Activated T-cell treated with anti-CD3 and anti-CD28 coated beads for 4 hours (primary cell): Measurements from ENCODE around the gene EXOC2.
"Not testable (repeated sequence)": the region's sequence is repeated elsewhere in the genome, so short reads cannot be mapped to it uniquely, and the experiment has no call there.

Source experiments
- DNase-seq: peaks from one replicate; pipeline ENCODE4 v3.0.0-alpha.2; 2020

EXOC2 gene

DNA sequence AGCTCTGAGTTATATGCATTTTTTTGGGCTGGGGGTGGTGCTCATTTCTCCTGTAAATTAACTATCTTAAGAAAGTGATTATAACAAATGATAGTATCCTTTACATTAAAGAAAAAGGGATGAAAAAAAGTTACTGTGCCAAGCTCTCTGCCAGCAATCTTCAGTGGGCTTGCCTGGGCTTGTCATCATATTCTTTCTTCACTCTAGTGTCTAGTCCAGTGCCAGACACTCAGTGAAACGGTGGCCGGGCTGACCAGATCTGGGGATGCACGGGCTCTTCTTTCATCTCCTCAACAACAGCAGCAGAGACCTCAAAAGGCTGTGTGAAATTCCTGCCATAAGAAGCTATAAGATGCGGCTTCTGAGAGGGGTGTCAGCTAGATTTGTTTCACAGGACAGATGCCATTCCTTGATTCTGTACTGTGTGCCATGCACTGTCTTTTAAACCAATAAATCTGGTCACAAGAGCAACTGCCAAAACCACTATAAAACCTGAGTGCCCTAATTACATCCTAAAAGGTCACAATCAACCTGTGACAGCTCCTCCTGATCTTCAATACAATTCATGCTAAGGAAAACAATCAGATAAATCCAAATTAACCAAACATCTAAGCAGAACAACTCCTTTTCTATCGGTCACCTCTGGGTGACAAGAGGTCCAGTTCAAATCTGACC lies 12.1 kb downstream of the EXOC2 start:
- DNase-seq, result no peak

DNA sequence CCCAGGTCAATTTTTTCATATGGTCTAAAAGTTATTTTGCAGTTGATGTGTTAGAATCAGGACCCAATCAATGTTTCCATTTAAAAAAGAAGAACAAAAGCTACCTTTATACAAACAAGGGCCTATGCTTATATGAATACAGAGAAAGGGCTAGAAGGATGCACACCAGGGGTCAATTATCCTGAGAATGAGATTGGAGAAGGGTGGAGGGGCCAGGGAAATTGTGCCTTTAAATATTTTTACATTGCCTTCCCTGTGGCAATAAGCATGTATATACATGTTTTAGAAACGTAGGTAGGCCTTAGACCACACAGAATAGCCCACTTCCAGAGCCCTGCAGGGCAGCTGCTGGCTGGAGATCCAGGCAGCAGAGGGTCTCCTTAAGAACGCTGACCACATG lies 12.7 kb downstream of the EXOC2 start:
- DNase-seq, result no peak

DNA sequence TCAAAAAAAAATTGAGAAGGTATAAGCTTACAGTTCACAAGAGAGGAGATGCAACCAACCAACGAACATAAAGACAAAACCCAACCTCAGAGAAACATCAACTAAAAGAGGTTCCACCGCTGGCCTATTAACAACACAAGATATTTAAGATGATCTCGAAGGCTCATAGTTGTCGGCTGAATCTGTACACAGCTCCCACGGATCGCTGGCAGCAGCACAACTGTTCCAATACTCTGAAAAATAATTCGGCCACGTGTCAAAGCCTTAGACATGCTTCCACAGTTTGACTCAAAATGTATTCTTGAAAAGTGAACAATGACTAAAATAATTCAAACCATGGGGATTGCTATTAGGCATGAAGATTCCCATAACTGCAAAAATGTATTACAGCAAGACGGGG lies 13.7 kb downstream of the EXOC2 start:
- no peak for DNase-seq

DNA sequence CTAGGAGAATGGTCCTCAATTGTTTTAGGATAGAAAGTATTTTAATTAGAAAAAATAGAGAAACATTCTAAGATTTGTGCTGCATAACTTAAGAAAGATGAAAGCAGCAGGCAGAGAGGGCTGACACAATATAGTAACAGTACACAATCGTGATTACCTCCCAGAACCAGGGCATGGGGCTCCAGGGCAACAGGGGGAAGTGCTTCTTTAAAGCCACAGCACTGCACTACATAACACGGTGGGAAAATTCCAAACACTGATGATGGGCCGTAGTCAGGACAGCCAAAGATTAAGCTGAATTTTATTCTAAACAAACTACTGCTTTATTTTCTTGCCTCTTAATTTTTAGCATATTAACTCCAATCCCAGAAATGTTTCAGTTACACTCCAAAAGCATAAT lies 14.4 kb downstream of the EXOC2 start:
- DNase-seq, result no peak

DNA sequence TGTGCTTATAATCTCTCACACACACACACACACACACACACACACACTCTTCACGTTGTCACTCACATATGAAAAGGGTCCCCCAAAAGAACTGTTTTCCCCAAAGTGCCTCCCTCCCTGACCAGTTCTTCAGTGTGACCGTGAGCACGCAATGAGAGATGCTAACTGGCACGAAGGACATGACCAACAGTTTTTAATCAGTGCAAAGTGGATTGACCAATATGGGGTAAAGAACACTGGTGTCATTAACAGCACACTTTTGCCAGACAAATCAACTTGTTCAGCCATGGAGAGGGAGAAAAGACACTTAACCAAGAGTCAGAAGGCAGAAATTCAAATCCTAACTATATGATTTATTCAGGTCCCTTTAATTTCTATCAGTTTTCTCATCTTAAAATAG lies 15.0 kb downstream of the EXOC2 start:
- DNase-seq, result no peak

DNA sequence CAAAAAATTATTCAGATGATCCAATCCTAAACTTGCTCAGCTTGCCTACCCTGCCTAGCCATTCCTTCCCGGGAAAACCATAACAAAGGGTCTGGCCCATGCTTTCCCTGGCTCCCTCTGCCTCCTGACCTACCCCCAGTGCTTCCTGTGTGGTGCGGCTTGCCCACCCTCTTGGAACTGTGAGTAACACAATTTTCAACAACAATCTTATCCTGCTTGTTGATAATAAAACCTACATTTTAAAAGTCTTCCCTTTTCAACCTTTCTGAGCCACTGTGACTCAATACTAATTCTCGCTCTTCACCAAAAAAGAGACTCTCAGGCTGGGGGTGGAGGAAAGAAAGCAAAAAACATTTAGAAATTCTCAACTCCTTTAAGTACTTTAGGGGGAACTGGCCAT lies 18.0 kb downstream of the EXOC2 start:
- no peak for DNase-seq

DNA sequence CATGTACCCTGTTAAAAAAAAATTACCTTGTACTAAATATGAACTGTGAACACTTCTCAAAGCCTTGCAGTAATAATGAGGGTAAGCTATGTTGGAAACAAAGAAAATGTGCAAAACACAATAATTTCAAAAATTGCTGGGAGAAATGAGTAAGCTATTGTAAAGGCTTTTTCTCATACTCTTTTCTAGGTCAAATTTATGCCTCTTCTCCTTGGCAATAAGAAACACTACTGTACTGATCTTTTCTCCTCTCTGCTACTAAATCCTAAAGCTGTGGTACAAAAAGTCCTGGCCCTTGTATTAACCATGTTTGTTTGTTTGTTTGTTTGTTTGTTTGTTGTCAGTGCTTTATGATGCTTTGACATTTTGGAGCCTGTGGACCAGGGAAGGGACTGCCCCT lies 18.5 kb downstream of the EXOC2 start:
- DNase-seq, result no peak

DNA sequence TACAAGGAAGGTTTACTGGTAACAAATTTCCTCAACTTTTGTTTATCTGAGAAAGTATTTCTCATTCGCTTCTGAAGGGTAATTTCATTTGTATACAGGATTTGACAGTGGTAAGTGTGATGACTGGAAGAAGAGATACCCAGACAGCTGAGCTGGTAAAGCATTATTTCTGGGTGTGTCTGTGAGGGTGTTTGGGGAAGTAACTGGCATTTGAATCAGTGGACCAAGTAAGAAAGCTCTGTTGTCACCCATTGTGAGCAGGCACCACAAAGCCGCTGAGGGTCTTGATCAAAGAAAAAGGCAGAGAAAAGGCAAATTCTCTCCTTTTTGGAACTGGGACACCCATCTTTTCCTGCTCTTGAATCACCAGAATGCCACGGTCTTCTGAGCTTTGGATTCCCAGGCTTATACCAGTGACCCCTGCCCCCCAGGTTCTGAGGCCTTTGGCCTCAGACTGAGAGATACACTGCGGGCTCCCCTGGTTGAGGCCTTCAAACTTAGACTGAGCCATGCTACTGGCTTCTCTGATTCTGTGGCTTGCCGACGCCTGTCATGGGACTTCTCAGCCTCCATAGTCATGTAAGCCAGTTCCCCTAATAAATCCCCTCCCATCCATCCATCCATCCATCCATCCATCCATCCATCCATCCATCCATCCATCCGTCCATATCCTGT lies 25.5 kb downstream of the EXOC2 start:
- no peak for DNase-seq

DNA sequence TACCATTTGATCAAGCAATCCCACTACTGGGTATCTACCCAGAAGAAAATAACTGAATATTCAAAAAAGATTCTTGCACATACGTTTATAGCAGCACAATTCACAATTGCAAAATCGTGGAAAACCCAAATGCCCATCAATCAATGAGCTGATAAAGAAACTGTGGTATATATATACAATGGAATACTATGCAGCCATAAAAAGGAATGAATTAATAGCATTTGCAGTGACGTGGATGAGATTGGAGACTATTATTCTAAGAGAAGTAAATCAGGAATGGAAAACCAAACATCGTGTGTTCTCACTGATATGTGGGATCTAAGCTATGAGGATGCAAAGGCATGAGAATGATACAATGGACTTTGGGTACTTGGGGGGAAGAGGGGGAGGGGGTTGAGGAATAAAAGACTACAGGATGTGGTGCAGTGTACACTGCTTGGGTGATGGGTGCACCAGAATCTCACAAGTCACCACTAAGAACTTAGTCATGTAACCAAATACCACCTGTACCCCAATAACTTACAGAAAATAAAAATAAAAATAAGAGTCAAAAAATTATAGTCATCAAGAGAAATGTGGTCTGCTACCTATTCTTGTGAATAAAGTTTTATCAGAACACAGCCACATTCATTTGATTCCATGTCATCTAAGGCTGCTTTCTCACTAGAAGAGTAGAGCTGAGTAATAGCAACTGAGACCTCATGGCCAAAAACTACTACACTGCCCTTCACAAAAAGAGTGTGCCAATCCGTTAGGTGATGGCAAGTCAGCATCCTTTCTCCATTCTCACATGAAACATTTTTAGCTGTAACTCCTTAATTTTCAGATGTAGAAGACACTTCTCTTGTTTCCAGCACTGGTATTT lies 27.3 kb downstream of the EXOC2 start:
- no peak for DNase-seq

DNA sequence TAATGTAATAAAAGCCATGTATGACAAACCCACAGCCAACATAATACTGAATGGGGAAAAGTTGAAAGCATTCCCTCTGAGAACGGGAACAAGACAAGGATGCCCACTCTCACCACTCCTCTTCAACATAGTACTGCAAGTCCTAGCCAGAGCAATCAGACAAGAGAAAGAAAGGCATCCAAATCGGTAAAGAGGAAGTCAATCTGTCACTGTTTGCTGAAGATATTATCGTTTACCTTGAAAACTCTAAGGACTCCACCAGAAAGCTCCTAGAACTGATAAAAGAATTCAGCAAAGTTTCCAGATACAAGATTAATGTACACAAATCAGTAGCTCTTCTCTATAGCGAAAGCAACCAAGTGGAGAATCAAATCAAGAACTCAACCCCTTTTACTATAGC lies 29.2 kb downstream of the EXOC2 start:
- DNase-seq, result not testable (repeated sequence)

DNA sequence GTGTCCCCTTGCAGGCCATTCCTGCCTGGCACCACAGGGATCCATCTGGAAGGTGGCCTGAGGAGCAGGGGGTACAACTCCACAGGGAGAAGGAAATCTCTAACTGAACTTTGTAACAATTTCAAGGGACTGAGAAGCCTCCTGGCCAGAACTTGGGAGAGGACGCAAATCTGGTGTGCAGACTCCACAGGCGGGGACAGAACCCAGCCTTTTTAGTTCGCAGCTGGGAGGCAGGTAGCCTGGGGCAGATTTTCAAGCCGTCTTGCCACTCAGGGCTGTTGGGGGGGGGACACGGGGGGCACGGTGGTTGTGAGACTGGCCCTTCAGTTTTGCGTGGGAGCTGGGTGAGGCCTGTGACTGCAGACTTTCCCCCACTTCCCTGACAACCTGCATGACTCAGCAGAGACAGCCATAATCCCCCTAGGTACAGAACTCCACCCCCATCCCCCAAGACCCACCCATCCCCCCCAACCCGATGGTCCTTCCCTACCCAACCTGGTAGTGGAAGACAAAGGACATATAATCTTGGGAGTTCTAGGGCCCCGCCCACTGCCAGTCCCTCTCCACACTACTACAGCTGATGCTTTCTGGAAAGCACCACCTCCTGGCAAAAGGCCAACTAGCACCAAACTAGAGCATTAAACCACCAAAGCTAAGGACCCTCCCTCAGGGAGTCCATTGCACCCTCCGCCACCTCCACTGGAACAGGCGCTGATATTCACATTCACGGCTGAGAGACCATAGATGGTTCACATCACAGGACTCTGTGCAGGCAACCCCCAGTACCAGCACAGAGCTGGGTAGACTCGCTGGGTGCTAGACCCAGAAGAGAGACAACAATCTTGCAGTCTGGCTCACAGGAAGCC lies 33.0 kb downstream of the EXOC2 start:
- DNase-seq, result no peak

DNA sequence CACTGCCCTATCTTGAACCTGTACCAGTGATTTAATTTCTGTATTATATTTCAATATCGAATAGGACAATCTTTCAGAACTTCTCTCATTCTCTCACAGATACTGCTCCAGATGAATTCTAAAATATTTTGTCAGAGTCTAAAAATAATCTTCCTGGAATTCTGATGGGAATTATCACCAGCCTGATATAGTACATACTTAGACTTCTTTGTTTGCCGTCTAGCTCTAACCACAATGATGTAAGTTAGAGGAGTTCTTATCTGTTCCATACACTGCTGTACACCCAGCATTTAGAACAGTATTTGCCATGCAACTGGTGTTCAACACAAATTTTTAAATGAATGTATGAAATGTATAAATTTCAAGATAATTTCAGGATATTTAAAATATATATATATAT lies 34.7 kb downstream of the EXOC2 start:
- DNase-seq, result no peak

DNA sequence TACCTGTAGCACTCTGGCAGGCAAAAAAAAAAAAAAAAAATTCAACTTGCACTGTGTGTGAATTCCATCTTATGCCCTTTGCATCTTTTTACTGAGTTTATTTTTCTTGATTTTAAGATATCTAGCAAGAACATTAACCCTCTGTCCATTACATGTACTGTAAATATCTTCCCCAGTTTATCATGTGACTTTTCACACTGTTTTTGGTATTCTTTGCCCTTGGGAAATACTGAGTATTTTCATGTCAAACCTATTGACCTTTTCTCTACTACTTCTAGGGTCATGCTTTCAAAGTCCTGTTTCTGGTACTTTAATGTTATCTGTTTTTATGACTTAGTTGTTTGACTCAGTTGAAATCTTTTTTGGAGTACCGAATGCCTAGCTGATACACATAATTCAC lies 35.2 kb downstream of the EXOC2 start:
- no peak for DNase-seq

DNA sequence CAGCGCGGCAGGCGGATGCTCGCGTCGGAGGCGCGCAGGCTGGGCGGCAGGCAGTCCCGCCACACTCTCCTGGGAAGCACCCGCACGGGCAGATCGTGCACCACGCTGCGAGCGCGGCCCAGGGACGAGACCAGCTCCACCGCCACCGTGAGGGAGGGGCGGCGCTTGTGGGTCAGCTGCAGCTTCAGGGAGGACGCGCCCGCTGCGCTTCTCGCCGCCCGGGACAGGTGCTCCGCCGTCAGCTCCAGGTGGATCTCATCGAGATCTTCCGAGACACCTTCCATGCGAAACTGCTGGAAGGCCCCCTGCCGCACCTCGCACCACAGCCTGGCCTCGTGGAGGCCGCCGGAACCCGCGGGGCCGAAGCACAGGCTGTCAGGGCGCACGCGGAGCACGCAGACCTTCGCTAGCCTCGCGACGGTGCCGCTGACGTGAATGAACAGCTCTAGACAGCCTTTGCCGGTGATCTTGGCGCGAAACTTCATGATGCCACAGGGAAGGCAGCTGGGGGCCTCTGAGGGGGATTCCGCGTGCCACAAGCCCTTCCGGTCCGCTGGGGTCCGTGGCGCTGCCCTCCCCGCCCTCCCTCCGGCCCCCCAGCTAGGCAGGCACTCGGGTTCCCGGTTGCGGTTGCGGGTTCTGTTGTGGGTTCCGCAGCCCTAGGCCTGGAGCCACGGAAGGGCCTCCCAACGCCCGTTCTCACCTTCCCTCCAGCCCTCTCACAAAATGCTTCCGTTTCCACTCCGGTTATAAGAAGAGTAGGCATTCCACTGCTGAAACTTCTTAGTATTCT lies 36.3 kb downstream of the EXOC2 start, which contains the start of gene HUS1B:
Gene HUS1B, minus strand, starts transcription at position 641 of the 793 bp plus-strand sequence. Its CDS starts 156 bp downstream, at position 485.
- DNase-seq, result no peak

DNA sequence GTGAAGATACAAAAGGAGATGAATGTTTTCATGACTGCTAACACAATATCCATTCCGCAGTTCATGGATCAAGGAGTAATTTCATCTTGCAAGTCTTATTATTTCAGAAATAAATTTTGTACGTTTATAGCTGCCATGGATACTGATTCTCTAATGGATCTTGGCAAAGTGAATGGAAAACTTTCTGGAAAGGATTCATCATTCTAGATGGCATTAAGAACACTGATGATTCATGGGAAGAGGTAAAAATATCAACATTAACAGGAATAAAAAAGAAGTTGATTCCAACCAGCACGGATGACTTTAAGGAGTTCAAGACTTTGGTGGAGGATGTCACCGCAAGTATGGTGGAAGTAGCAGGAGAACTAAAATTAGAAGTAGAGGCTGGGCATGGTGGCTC lies 38.8 kb downstream of the EXOC2 start:
- DNase-seq, result no peak

DNA sequence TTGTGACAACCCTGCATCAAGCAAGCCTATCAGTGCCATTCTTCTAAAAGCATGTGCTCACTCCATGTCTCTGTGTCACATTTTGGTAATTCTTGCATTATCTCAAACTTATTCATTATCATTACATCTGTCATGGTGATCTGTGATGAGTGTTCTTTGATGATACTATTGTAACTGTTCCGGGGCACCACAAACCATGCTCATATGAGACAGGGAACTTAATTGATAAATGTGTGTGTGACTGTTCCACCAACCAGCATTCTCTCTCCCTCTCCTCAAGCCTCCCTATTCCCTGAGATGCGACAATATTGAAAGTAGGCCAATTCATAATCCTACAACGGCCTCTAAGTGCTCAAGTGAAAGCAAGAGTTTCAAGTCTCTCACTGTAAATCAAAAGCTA lies 40.1 kb downstream of the EXOC2 start:
- no peak for DNase-seq

DNA sequence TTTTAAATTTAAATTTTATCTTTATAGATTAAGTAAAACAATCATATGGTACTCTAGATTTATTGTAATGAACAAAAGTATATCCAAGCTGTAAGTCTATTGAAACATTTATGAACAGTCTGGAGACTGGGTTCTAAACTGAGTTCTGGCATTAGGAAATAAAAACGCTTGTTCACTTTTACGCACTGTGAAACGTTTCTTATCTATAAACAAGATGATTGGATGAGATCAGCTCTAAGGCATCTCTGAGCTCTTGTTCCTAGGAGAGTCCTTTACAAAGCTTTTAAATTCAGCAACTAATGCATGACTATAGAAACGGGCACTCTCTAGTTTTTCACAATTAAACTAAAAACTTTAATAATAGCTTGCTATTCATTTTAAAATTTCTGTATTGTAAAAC lies 42.8 kb downstream of the EXOC2 start:
- no peak for DNase-seq

DNA sequence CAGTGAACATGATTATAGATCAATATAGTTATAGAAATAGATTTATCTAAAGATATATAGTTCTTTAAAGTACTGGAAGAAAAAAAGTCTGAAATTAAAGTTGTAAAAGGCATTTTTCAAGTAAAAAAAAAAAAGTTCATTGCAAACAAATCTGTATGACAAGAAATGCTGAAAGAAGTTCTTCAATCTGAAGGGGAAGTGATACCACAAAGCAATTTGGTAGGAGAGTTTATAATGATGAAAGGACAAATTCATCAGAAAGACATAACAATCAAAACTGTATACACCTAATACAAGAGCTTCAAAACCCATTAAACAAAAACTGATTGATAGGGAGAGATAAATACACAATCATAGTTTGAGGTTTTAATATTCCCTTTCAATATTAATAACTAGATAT lies 50.1 kb downstream of the EXOC2 start:
- no peak for DNase-seq

DNA sequence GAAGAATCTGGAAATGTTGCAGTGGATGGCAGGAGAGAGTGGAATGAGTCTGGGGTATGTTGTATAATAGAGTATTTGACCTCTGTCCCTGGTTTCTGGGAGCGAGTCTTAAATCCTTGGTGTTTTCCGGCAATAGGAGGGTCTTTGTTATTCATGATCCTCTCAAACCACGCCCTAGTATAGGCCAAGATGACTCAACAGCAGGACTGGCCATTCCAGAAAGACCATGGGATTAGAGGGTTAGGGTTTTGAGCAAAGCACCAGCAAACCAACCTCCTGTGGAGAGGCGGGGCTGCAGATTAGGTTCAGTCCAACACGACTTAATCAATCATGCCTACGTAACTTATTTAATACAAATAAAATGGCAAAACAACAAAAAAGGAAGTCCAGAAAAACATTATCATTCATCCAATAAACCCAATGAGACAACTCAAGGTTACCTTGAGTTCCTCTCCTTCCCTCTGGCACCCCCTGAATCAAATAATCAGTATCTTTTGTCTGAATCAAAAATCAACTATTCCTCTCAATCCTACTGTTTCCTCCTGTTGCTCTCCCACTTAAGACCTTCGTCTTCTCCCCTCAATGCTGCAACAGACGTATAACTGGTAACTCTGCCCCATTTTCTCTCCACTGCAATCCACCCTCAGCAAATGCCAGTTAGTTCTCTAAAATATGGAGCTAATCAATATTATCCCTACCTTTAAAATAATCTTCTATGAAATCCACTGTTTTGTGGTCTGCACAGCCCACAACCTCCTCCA lies 51.5 kb downstream of the EXOC2 start:
- DNase-seq, result no peak

DNA sequence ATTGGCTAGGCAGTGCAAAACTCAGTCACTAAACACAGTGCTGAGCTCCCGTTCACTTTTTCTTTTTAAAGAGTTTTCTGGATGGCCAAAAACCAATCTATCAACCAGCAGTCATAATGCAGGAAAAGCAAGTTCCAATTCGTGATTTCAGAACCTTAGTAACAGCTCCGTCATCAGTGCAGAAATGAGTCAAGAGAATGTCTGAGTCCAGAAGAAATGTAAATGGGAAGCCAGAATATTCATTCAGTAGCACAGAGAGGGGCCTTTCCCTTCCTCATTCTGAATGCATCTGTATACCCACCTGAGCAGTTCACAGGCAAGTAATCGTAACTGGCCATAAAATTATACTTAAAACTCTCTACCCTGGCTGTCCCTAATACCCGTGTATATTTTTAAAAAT lies 56.5 kb downstream of the EXOC2 start:
- no peak for DNase-seq

DNA sequence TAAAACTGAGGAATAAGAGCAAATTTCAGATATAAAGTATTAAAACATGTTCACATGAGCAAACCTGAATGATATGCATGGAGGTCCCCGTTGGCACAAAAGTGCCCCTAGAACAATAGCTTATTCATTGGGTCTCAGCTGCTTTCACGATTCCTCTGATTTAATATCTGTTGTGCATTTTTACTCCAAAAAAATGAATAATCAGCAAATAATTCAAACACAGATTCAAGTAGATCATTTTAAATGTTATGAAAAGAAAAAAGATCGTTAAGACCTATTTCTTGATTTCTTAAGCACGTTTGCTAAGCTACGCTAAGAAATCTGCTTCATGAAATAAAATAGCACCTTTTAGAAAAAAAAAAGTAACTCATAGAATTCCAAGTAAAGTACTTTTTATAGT lies 57.7 kb downstream of the EXOC2 start:
- no peak for DNase-seq
